WI38 (cell line): ENCODE measurements around the gene SCAI.
A peak's percentile ranks its signal among the peaks of the same experiment; 100 is the strongest.
"Not testable (repeated sequence)": the region's sequence is repeated elsewhere in the genome, so short reads cannot be mapped to it uniquely, and the experiment has no call there.

Experiments
- H3K4me3 ChIP-seq: 2 replicates; pipeline ENCODE4 v1.5.1; 2011; ENCODE audit warnings: low read depth, mild to moderate bottlenecking, control low read depth, low read length
- TF ChIP-seq, protein P1 (sequence below): IDR thresholded peaks from 2 replicates; pipeline ENCODE4 v1.5.1; 2012; ENCODE audit warnings: low read depth, mild to moderate bottlenecking, control low read depth, low read length

Gene SCAI

DNA sequence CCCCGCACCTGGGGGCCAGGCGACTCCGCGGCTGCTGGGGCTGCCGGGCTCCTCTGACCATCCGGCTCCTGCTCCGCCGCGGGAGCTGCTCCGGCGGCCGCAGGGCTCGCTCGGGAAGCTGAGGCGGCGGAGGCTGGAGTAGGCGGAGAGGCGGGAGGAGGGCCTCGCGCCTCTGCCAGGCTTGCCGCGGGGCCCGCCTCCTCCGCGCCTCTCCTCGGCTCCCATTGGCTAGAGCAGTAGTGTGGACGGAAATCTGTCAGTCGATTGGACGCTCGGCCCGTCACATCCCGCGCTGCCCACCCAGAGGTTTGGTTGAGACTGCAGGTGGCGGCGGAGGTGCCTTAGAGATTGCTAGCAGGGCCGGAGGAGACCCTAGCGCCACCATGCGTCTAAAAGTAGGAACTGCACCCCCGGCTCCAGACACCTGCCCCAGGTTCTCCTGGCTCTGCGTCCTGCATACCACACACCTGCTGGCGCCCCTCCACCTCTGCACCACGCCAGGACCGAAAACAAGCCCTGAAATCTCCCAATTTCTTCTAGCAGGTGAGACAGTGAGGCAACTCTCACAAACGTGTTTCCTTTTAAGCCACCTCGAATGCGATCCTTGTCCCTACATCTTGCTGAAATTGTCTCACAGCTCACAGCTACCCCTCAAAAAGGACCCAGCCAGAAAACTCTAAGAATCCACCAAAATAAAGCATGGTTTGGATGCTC is at the start of gene SCAI:
SCAI (minus strand) TSS at position 152 of the 714 bp plus-strand sequence; CDS start at position 61, 91 bp downstream.
- peak within 1 kb of the TSS; percentile 78 for H3K4me3 ChIP-seq
- TF ChIP-seq, protein P1, sequence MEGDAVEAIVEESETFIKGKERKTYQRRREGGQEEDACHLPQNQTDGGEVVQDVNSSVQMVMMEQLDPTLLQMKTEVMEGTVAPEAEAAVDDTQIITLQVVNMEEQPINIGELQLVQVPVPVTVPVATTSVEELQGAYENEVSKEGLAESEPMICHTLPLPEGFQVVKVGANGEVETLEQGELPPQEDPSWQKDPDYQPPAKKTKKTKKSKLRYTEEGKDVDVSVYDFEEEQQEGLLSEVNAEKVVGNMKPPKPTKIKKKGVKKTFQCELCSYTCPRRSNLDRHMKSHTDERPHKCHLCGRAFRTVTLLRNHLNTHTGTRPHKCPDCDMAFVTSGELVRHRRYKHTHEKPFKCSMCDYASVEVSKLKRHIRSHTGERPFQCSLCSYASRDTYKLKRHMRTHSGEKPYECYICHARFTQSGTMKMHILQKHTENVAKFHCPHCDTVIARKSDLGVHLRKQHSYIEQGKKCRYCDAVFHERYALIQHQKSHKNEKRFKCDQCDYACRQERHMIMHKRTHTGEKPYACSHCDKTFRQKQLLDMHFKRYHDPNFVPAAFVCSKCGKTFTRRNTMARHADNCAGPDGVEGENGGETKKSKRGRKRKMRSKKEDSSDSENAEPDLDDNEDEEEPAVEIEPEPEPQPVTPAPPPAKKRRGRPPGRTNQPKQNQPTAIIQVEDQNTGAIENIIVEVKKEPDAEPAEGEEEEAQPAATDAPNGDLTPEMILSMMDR, result peak; percentile 99

DNA sequence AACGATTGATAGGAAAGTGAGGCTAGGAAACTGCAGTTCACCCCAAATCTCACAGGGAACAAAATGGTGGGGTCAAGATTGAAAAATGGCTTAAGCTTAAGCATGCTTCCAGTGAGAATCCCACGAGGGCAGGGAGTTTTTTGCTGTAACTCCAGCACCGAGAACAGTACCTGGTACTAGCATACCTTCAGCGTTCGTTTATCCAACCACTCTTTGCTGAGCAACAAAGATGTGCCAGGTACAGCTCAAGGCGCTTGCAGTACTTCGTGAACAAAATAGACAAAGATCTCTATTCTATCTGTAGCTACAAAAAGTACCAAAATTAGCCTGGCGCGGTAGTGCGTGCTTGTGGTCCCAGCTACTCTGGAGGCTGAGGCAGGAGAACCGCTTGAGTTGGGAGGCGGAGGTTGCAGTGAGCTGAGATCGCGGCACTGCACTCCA is 47.1 kb upstream of the SCAI start:
- TF ChIP-seq, protein P1, result no peak
- peak overlapping the region; percentile 99 for H3K4me3 ChIP-seq

DNA sequence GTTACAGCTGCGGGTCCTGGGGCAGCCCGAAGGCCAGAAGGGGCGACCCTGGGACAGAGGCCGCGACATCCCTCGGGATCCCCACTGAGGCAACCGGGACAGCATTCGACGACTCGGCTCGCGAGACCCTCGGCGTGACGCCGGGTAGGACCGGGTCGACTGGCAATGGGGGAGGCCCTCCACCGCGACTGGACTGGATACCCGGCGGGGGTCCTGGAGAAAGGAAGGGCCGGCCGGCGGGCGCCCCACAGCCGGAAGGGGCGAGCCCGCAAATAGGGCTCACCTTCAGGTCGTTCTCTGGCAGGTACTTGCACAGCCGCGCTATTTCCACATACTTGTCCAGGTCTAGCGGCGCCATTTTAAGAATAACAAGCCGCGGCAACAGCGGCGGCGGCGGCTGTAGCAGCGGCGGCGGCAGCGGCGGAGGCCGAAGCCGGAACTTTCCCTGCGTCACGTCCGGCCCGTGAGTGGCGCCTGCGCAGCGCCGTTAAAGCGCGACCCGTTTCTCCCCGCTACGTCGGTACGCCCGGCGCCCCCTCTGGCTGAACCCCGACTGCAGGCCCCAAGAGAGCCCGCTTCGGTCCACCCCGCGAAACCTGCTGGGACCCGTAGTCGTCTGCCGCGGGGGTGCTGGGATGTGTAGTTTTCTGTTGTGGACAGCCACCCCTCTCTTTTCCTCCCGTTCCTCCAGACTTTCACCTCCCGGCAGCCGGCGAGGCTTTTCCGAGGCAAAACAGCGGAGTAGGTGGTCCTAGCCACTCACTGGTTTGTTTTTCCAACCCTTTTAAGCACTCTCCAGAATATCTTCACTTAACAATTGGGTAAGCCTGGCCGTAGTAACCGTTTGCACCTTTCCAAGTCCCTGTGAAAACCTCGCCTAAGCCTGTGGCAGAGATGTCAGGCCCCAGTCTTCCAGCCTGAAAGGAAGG is 46.3 kb upstream of the SCAI start, which contains the start of gene PPP6C:
PPP6C (minus strand) TSS at position 443 of the 929 bp plus-strand sequence; CDS start at position 358, 85 bp downstream.
- H3K4me3 ChIP-seq, result peak within 1 kb of the TSS; percentile 99
- TF ChIP-seq, protein P1, result peak; percentile 53; the same call in 1 of the 2 replicates

DNA sequence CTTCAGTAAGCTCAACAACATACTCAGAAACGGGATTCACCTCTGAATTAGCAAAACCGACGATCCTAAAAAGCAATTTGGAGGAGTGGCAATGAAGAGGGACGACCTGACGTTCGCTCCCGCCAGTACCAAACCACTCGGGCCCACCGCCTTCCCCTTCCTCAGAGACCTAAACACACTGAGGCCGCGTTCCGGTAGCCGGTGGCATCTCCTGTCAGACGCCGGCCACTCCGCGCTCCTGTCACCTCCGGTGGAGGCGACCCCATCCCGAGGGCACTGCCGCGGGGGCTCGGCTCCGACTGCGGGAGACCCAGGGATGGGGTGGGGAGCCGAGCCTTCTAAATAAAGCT is 45.7 kb upstream of the SCAI start:
- TF ChIP-seq, protein P1, result no peak
- peak overlapping the region; percentile 99 for H3K4me3 ChIP-seq

DNA sequence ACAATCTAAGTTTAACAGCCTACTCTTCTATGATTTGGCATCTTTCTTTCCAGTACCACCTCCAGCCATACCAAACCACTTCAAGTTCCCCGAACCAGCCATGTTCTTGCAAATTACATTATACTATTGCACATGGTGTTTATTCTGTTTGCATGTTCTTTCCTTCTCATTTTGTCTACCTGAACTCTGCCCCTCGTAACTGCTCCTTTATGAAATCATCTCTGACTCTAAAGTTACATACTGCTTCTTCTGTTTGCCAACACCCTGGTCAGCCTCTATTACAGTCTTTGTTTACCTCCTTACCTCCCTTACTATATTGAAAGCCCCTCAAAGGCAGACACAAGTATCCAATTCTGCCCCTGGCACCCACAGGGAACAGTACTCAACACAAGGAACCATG is 40.2 kb upstream of the SCAI start:
- TF ChIP-seq, protein P1, result no peak
- no peak overlapping the region for H3K4me3 ChIP-seq

DNA sequence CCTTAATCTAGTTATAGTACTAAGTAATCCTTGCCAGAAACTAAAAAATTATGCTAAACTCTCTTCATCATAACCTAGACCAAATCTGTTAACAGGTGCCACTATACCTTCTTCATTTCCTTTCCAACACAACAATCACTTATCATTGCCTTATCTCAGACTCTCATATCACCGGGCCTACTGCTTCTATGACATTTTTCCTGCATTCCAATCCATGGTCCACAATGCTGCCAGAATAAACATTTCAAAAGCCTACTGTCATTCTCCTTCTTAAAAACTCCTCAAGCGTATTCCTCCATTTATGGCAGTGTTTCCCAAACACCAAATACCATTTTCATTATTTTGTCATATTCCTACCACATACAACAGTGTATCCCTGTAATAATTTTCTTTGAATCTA is 39.7 kb upstream of the SCAI start:
- no peak overlapping the region for H3K4me3 ChIP-seq
- TF ChIP-seq, protein P1, result no peak

DNA sequence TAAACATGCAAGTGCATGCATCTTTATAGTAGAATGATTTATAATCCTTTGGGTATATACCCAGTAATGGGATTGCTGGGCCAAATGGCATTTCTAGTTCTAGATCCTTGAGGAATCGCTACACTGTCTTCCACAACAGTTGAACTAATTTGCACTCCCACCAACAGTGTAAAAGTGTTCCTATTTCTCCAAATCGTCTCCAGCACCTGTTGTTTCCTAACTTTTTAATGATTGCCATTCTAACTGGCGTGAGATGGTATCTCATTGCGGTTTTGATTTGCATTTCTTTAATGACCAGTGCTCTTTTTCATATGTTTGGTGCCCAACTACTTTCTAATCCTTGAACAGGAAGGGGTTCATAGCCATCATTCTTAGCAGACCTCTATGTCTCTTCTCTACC is 38.4 kb upstream of the SCAI start:
- H3K4me3 ChIP-seq, result not testable (repeated sequence)
